CD4-positive, alpha-beta T cell treated with Interleukin-15 for 4 hours (primary cell): ENCODE results near the gene XXYLT1.

Source experiments
- DNase-seq: peaks from one replicate; pipeline ENCODE4 v3.0.0-alpha.2; 2020; ENCODE audit warnings: low spot score

Gene XXYLT1

DNA sequence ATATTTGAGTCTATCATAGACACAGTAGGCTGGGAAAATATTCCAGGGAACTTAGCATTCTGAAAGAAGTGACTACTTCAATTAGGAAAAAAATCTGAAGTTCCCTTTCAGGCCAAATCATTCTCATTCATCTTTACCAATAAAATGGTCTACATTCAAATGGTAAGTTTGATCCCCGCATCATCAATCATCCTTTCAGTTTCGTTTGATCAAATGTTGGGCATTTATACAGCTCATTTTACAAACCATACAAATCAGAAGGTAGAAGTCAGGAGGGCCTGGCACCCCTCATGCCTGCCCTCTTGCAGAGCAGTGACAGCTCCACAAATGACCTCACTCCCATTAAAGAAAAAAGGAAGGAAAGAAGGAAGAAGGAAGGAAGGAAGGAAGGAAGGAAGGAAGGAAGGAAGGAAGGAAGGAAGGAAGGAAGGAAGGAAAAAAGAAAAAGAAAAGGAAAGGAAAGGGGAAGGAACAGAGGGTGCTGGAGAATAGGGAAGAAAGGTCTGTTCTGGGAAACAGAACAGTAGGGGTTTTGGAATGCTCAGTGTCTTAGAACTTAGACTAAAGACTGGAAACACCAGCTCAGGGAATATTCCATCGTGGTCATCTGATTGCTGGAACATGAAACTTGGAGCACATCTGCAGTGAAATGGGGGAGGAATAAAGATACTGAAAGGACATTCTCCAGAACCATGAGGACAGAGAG lies 86.1 kb downstream of the XXYLT1 start:
- no peak for DNase-seq

DNA sequence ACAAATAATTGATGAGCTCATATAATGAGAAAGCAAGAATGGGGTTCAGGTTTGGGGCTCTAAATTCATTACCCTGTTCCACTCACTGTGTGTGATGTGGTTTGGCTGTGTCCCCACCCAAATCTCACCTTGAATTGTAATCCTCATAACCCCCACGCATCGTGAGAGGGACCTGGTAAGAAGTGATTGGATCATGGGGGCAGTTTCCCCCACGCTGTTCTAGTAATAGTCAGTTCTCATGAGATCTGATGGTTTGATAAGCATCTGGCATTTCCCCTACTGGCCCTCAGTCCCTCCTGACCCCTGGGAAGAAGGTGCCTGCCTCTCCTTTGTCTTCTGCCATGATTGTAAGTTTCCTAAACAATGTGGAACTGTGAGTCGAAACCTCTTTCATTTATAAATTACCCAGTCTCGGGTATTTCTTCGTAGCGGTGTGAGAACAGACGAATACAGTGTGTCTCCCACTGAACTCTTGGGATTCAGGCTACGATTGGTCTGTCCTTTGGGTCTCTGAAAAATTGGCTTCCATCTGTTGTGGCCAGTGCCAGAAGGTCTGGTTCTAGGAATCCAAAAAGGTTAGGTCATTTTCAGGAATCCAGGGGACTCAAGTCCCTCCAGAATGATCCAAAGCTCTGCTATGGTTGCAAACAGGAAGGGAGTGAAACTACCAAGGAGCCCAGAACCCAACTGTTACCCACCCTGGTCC lies 87.7 kb downstream of the XXYLT1 start:
- DNase-seq = no peak

DNA sequence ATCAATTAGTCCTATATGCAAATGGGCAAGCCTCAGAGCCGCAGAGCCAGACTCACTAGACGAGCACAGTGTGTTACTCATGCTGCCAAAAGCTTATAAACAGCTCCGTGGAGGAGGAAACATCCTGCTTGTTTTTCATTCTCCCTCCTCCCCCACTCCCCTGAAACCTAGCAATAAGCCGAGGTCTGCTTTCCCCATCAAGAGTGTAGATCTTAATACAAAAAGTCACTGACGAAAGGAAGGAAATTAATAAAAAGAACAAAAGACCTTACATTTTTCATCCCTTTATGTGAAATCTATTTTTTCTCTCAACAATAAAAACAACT lies 88.5 kb downstream of the XXYLT1 start:
- DNase-seq = peak; percentile 17

- DNase-seq = no peak
These were observed 89.1 kb downstream of the XXYLT1 start for GRCh38 chr3:195181741-195182469.

DNA sequence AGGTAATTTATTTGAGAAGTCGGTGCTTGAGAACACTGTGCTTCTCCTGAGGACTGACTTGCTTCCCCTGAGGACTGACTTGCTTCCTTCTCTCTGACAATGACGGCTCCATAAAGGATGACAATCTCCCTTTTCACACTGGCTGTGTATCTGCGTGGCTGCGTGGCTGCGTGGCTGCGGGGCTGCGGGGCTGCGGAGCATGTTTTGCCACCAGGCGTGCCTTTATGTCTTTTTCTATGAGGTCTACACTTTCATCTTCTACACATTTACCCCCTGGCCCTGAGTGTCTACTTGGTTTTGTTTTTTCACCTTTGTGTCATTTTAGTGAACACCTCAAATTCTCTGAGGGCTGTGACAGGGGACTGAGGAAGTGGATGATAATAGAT lies 89.9 kb downstream of the XXYLT1 start:
- DNase-seq = no peak

DNA sequence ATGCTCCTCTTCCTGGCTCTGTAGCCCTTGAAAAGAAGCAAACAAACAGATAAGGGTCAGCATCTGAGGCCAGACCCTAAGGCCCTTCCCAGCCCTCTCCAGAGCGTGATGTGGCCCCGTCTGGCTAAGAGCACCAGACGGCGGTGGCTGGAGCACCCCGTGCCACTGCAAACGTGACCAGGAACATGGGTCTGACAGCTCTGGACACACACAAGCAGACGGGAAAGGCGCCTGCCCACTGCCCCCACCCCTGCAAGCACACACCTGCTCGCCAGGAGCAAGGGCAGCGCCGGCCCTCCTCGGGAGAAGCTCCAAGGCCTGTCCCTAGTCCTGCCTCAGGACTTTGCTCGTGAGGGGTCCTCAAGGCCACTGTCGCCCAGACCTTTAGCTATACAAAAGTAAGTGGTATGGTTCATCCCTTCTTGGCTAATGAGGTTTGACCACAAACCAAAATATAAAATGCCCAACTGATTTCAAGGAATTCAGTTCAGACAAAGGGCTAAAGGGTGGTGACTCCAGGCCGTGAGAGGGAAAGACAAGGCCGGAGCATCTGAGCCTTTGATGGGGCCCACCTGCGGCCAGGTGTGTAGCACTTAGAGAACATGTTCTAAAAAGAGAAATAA lies 90.4 kb downstream of the XXYLT1 start:
- DNase-seq = no peak

DNA sequence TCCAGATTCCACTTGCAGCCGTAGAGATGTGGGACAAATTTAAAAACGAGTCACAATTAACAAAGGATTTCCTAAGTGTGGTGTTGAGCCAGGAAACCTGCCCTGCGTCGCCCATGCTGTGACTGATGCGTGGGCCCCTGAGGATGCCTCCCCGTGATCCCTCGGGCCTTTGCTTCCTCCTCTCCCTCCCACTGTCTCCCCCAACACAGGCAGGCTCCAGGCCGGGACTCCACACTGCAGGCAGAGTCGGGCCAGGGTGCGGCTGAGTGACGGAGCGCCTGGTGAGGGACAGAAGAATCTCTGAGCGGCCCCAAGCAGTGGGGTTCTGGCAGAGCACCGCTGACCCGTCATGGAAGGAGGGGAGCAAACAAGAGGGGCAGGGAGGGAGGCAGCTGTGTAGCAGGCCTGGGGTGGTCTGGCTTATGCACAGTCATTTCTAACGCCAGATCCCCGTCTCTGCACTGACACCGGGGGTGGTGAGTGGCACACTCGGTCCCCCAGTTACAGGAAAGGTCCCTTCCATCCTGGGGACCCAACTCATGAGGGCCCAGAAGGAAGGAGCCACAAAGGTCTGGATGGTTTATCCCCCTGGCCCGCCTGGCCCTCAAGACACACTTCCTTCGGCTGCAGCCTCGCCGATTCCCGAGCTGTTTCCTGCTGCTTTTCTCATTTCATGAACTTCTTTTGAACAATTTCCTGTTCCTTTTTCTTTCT lies 91.0 kb downstream of the XXYLT1 start:
- no peak for DNase-seq

DNA sequence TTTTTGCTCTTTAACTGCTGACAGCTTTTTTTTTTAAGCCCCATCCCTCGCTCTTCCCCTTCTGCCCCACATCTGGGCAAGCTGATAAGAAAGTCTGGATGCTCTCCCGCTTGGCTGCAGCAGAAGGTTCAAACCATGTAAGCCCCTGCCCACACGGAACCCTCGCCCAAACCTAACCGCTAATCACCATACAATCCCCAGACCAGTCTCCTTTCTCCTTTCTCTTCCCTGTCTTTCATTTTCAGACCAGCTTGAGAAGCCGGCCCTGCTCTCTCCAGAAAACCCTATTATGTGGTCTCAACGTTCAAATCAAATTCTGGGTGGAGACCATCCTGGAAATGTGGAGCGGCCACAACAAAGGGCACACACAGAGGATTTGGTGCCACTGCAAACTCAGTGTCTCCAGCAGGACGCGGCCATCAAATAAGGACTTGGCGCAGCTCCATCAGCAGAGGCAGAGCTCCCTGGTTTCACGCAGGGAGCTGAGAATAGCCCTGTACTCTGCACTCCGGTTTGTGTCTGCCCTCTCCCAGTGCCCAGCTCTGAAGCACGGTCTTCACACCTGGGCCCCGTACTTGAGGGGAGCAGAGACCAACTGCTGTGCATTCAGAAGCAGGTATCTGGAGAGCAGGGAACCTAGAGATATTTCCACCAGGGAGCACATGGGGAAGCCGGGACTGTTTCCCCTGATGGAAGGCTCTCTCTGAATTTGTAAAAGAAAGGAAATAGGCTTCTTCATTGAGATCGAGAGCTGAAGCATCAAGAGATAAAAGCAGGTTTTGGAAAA lies 92.6 kb downstream of the XXYLT1 start:
- no peak for DNase-seq

DNA sequence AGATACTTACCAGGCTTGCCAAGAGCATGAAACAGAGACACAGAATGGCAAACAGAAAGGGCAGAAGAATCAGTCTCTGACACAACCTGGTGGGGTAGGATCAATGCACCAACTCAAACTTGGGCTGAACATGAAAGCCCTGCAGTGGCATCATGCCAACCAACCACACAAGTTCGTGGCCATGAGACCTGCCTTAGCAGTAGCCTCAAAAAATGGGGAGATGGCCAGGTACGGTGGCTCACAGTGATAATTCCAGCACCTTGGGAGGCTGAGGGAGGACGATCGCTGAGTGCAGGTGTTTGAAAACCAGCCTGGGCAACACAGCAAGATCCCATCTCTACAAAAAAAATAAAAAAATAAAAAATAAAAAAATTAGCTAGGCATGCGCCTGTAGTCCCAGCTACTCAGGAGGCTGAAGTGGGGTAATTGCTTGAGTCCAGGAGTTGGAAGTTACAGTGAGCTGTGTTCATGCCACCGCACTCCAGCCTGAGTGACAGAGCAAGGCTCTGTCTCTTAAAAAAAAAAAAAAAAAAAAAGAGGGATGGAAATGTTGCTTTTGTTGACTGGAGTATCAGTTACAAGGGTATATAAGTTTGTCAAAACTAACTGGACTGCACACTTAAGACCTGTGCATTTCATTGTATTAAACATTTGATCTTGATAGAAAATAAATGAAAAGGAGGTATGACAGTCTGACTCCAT lies 93.4 kb downstream of the XXYLT1 start:
- DNase-seq = no peak

GRCh38 chr3:195176776-195177175 lies 94.2 kb downstream of the XXYLT1 start:
- DNase-seq = no peak

GRCh38 chr3:195175476-195176337 lies 95.3 kb downstream of the XXYLT1 start:
- DNase-seq = no peak

DNA sequence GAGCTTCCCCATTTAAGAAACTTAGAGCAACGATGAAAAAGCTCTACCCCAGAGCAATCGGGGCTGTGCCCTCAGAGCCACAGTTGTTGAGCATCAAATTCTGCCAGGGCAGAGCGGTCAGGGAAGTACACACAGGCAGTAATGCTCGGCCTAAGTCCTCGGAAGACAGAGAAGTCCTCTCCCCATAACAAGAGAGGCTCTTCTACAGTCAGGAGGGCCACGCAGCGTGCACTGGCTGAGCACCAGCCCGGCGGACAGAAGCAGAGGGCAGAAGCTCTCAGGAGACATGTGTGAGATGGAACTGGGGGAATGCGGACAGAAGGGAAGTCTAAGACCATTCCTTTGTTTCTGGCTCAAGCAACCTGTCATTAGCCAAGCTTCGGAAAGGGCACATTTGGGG lies 95.9 kb downstream of the XXYLT1 start:
- DNase-seq = no peak

GRCh38 chr3:195173657-195174056 lies 97.3 kb downstream of the XXYLT1 start:
- DNase-seq = no peak

GRCh38 chr3:195172896-195173295 lies 98.1 kb downstream of the XXYLT1 start:
- DNase-seq = no peak

- no peak for DNase-seq
These were observed 98.8 kb downstream of the XXYLT1 start for GRCh38 chr3:195172039-195172684.

DNA sequence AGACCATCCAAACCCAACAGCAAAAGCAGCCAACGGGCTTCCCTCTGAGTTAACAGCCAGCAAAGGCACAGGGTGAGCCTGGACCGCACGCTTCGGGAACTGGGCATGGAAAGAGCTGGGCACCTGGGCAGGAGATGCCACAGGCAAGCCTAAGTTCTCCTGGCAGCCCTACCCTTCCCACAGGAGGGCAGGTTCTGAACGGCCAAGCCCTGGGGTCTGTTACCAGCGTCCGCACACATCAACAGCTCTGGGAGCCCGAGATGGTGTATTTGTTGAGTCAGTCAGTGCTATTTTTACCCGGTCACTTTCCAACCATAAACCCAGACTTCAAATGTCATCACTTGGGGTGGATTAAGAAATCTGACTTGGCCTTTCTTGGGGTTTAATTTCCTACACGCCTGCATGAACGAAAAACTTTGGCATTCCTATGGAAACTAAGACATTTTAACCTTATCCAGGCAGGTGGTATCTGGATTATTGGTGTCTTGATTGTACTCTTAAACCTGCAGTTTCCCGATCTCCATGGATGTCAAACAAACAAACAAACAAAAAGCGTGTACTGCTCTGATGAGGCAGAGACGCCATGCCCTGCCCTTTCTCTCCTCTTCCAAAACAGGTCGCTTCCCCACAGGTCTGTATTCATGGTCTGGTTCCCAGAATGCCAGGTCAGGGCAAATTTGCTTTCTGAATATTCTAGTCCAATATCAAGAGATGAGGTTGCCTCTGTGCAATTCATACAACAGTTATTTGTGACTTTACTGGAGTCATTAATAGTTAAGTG lies 99.7 kb downstream of the XXYLT1 start:
- DNase-seq = no peak

GRCh38 chr3:195170496-195170895 lies 100.5 kb downstream of the XXYLT1 start:
- no peak for DNase-seq

DNA sequence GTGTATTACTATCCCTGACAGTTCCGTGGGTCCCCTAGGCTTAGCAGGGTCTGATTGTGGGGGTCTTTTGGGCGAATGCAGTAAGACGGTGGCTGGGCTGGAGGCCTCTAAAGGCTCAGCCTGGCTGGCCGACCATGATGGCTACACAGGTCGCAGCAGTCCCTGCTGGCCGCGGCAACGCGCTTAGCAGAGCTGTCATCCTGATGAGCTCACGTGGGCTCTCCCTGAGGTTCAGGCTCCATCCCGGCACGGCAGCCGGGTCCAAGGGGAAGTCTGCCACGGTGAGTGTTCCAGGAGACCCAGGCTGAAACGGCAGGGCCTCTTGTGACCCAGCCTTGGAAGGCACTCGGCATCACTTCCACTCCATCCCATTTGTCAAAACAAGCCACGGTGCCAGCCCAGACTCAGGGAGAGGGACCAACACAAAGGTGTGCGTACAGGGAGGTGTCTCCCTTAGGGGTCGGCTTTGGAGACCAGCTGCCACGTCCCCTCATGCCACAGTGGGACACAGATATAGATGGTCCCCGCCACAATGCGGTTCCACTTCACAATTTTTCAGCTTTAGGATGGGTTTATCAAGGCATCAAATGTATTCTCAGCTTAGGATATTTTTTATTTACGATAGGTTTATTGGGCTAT lies 101.8 kb downstream of the XXYLT1 start:
- no peak for DNase-seq
